Measurements from ENCODE around the gene HDAC4.

The HDAC4 gene

DNA sequence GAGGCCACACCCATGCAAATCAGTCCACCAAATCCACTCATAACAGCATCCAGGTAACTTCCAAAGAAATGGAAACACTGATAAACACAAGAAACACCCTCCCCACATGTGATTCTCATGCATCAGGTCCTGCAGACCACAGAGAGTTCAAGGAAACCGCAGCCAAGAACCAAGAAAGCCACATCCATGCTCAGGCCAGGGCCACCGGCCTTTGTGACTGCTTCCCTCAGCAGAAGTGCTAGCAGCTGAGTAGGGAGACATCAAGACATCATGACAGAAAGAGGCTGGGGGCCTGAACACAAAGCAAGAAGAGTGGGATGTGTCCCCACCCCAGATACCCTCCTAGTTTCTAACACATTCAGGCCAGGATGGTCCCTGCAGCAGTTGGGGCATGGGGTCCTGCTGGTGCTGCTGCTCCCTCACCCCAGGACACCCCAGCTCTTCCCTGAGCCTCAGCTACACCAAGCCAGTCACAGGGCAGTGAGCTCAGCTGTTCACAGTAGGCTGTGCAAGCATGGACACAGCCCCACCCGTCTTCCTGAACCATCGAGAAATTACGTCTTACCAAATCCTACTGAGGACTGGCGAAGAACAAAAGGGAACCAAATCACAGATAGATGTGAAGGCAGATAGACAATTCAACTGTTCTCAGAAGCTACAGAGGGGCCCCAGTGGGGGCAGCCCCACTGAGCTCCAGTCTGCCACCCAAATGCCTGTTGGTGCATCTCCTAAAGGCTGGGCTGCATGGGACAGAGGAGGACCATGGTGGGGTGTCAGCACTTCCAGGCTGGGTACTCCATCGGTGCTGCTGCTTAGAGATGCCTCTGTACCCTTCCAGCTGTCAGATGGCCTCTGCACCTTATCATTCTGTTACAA is 60.9 kb downstream of the HDAC4 start:
- H3K4me1 Mint-ChIP-seq, result peaks cover 25% of the 10 kb centered on the region
- H3K27ac Mint-ChIP-seq, result no peak overlapping the region
- H3K36me3 Mint-ChIP-seq, result peaks cover 28% of the 10 kb centered on the region
- no peak overlapping the region for H3K4me3 Mint-ChIP-seq
- peaks cover 10% of the 10 kb centered on the region for H3K27me3 Mint-ChIP-seq
- no peak for DNase-seq
- no peaks in the 10 kb centered on the region for H3K9me3 Mint-ChIP-seq
- CTCF ChIA-PET, result interaction anchor here (0.6 kb wide), 1 partner anchor 51 kb away, joined by 3 read pairs; no protein-coding TSS in a partner anchor

DNA sequence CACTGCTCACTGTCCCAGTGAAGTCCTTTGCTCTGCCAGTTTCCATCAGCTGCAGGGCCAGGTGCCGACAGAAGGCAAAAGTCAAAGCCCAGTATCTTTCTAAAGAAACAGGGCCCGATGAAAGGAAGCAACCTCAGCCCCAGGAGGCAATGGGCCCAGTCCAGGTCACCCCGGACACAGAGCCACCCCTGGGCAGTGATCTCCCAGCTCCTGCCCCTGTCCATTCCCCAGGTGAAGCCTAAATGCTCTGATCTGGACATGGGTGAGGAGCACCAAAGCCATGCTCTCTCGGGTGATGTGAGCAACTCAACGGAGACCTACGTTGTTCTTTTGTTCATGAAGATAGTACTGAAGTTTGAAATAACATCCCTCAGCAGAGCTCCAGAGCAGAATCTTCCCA is 61.6 kb downstream of the HDAC4 start:
- CTCF ChIA-PET, result no interaction called here
- DNase-seq, result no peak
- H3K4me1 Mint-ChIP-seq, result peaks cover 25% of the 10 kb centered on the region
- H3K36me3 Mint-ChIP-seq, result peaks cover 28% of the 10 kb centered on the region
- H3K27ac Mint-ChIP-seq, result no peak overlapping the region
- no peaks in the 10 kb centered on the region for H3K9me3 Mint-ChIP-seq
- H3K27me3 Mint-ChIP-seq, result peaks cover 10% of the 10 kb centered on the region
- H3K4me3 Mint-ChIP-seq, result no peak overlapping the region

- no peak for DNase-seq
- no peak overlapping the region for H3K27ac Mint-ChIP-seq
- H3K9me3 Mint-ChIP-seq, result no peaks in the 10 kb centered on the region
- H3K36me3 Mint-ChIP-seq, result peaks cover 27% of the 10 kb centered on the region
- H3K4me3 Mint-ChIP-seq, result no peak overlapping the region
- H3K27me3 Mint-ChIP-seq, result peaks cover 10% of the 10 kb centered on the region
- CTCF ChIA-PET, result no interaction called here
- peaks cover 27% of the 10 kb centered on the region for H3K4me1 Mint-ChIP-seq
Observed at GRCh38 chr2:239337877-239338484, 62.8 kb downstream of the HDAC4 start.

GRCh38 chr2:239337122-239337876 is 63.5 kb downstream of the HDAC4 start:
- CTCF ChIA-PET, result no interaction called here
- Mint-ChIP-seq H3K27me3 (peaks cover 10% of the 10 kb centered on the region), H3K4me3 (no peak overlapping the region), H3K27ac (no peak overlapping the region), H3K4me1 (peaks cover 28% of the 10 kb centered on the region), H3K9me3 (no peaks in the 10 kb centered on the region), H3K36me3 (peaks cover 28% of the 10 kb centered on the region)
- DNase-seq, result no peak

- CTCF ChIA-PET, result interaction anchor here (0.6 to 0.9 kb wide), 2 partner anchors 13 to 39 kb away, joined by 3 to 4 read pairs; no protein-coding TSS in a partner anchor
- Mint-ChIP-seq H3K4me3 (no peak overlapping the region), H3K27me3 (peaks cover 4% of the 10 kb centered on the region), H3K9me3 (no peaks in the 10 kb centered on the region), H3K4me1 (peaks cover 57% of the 10 kb centered on the region), H3K27ac (no peak overlapping the region), H3K36me3 (peaks cover 17% of the 10 kb centered on the region)
- DNase-seq, result no peak
Observed at GRCh38 chr2:239331560-239331959, 69.3 kb downstream of the HDAC4 start.

GRCh38 chr2:239330836-239331235 is 70.0 kb downstream of the HDAC4 start:
- CTCF ChIA-PET, result interaction anchor here (0.9 kb wide), 1 partner anchor 40 kb away, joined by 3 read pairs; no protein-coding TSS in a partner anchor
- H3K27ac Mint-ChIP-seq, result no peak overlapping the region
- H3K9me3 Mint-ChIP-seq, result no peaks in the 10 kb centered on the region
- H3K4me1 Mint-ChIP-seq, result peaks cover 64% of the 10 kb centered on the region
- no peak overlapping the region for H3K4me3 Mint-ChIP-seq
- H3K36me3 Mint-ChIP-seq, result peaks cover 19% of the 10 kb centered on the region
- peaks cover 4% of the 10 kb centered on the region for H3K27me3 Mint-ChIP-seq
- DNase-seq, result no peak

DNA sequence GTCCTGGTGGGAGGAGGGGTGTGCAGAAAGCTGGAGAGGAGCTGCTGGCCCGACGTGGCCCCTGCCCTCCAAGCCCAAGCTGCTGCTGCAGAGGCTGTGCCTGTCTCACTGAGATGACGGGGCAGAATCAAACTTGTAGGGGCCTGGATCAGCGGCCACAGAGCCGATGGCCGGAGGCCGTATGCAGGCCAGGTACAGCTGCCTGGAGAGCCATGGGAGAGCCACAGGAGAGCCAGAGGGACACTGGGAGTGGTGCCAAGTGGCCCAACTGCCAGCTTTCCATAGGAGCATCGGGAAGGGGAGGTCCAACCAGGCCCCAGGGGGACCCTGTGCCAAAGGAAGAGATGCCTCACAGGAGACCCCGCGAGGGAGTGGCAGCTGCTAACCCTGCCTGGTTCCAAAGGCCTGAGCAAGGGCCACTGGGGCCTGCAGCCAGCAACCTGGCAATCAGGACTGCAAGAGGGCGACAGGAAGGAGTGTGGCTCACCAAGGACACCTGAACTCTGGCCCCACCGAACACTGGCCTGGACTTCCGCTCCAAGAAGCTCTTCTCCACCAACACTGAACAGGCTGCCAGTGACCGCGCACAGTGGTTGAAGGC is 70.7 kb downstream of the HDAC4 start:
- Mint-ChIP-seq H3K36me3 (peaks cover 21% of the 10 kb centered on the region), H3K27ac (no peak overlapping the region), H3K27me3 (peaks cover 4% of the 10 kb centered on the region), H3K9me3 (peaks cover 2% of the 10 kb centered on the region), H3K4me1 (peaks cover 72% of the 10 kb centered on the region), H3K4me3 (no peak overlapping the region)
- CTCF ChIA-PET, result no interaction called here
- no peak for DNase-seq

DNA sequence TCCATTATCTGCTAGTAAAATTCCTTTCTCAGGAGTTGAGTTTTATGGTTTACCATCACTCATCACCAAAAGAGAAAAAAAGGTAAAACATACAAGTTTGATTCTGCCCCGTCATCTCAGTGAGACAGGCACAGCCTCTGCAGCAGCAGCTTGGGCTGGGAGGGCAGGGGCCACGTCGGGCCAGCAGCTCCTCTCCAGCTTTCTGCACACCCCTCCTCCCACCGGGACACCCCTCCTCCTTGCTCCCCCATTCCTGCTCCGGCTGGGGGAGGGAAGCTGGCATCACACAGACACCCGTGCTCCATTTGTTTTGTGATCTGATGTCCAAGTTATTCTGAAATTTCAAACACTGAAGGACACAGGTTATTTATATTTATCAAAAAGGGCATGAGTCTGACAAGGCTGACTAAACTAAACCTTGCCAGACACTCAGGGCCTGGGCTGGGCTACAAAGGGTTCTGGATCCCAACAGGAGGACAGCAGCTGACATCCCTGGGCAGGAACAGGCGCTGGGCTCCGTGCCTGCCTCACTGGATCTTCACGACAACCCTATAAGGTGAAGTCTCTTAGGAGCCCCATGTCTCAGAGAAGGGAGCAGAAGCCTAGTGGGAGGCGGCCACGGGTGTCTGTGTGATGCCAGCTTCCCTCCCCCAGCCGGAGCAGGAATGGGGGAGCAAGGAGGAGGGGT is 71.4 kb downstream of the HDAC4 start:
- no peak overlapping the region for H3K4me3 Mint-ChIP-seq
- H3K4me1 Mint-ChIP-seq, result peaks cover 78% of the 10 kb centered on the region

GRCh38 chr2:239328351-239329191 is 72.2 kb downstream of the HDAC4 start:
- peak; percentile 15 for DNase-seq
- Mint-ChIP-seq H3K9me3 (peaks cover 4% of the 10 kb centered on the region), H3K27me3 (peaks cover 4% of the 10 kb centered on the region), H3K4me3 (no peak overlapping the region), H3K36me3 (peaks cover 32% of the 10 kb centered on the region), H3K4me1 (peaks cover 87% of the 10 kb centered on the region), H3K27ac (peak overlapping the region; percentile 95)
- CTCF ChIA-PET, result interaction anchor here (1.6 to 1.7 kb wide), 2 partner anchors 25 to 63 kb away, joined by 4 to 5 read pairs; no protein-coding TSS in a partner anchor

More for the DNA sequence above, 71.4 kb downstream of the HDAC4 start:
- no peak for DNase-seq
- peaks cover 27% of the 10 kb centered on the region for H3K36me3 Mint-ChIP-seq
- H3K27ac Mint-ChIP-seq, result no peak overlapping the region
- CTCF ChIA-PET, result no interaction called here
- peaks cover 4% of the 10 kb centered on the region for H3K27me3 Mint-ChIP-seq
- H3K9me3 Mint-ChIP-seq, result peaks cover 4% of the 10 kb centered on the region

DNA sequence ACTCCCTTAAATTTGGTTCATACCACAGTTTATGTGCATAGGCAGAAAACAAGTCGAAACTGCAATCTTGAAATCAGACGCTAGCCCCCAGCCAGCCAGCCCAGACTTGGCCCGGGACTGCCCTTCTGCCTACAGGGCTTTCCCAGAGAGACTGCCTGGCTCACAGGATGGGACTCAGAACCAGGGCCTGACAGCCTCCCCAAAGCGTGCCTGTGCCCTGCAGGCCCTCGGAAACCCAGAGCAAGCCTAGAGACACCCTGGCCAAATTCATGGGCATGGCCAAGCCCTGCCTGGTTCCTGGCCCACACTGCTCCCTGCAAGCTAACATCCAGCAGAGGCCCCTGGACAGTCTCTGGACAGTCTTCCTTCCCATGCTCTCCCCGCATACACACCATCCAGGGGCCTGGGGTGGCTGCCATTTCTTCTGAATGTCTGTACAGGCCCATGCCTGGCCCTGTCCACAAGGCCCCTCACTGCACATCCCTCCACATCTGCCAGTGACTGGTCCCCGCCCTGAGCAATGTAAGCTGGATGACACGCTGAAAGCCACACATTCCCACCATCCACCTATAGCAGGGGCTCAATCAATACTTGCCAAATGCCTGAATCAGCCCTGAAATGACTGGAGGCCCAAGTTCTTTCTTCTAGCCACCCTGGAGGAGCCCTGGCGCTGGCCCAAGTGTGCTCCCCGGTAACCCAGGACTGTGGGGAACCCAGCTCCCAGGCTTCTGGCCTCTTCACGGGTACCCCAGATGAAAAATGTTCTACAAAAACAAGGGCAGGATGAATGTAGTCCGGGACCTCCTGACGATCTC is 73.1 kb downstream of the HDAC4 start:
- peak overlapping the region; percentile 95 for H3K27ac Mint-ChIP-seq
- H3K4me1 Mint-ChIP-seq, result peaks cover 93% of the 10 kb centered on the region
- peaks cover 36% of the 10 kb centered on the region for H3K36me3 Mint-ChIP-seq
- no peak overlapping the region for H3K4me3 Mint-ChIP-seq
- peaks cover 4% of the 10 kb centered on the region for H3K9me3 Mint-ChIP-seq
- CTCF ChIA-PET, result interaction anchor here (0.7 to 1.7 kb wide), 6 partner anchors 24 to 73 kb away, joined by 3 to 5 read pairs (median 4); partner anchors contain the start of gene HDAC4
- DNase-seq, result peak; percentile 22
- peaks cover 4% of the 10 kb centered on the region for H3K27me3 Mint-ChIP-seq

GRCh38 chr2:239326831-239327535 is 73.8 kb downstream of the HDAC4 start:
- Mint-ChIP-seq H3K27me3 (peaks cover 4% of the 10 kb centered on the region), H3K27ac (peak overlapping the region; percentile 95), H3K9me3 (peaks cover 4% of the 10 kb centered on the region), H3K4me3 (peak overlapping the region; percentile 7), H3K4me1 (peaks cover 98% of the 10 kb centered on the region), H3K36me3 (peaks cover 35% of the 10 kb centered on the region)
- DNase-seq, result peak; percentile 86
- CTCF ChIA-PET, result interaction anchor here (0.7 to 1.7 kb wide), 6 partner anchors 23 to 74 kb away, joined by 3 to 5 read pairs (median 4); partner anchors contain the start of gene HDAC4
